GM18511 (cell line): ENCODE measurements around the gene MOB1B.
"Not testable (repeated sequence)": the region's sequence is repeated elsewhere in the genome, so short reads cannot be mapped to it uniquely, and the experiment has no call there.

Experiments used
- ATAC-seq: cut with Tn5 transposase; IDR thresholded peaks from one replicate; pipeline ENCODE4 v1.9.1; 2021; ENCODE audit warnings: mild to moderate bottlenecking, moderate library complexity; ENCODE audit not compliant: unreplicated experiment

MOB1B gene

GRCh38 chr4:70948665-70949260 lies 46.6 kb downstream of the MOB1B start:
- ATAC-seq, result peak; percentile 53

- ATAC-seq, result no peak
Observed at GRCh38 chr4:70954032-70954431, 51.9 kb downstream of the MOB1B start.

GRCh38 chr4:70956549-70957210 lies 54.5 kb downstream of the MOB1B start:
- no peak for ATAC-seq

- no peak for ATAC-seq
Observed at GRCh38 chr4:70958681-70959080, 56.5 kb downstream of the MOB1B start.

- ATAC-seq, result no peak
Observed at GRCh38 chr4:70969076-70969475, 66.9 kb downstream of the MOB1B start.

GRCh38 chr4:70976252-70976651 lies 74.1 kb downstream of the MOB1B start:
- no peak for ATAC-seq

GRCh38 chr4:70979445-70980008 lies 77.4 kb downstream of the MOB1B start:
- ATAC-seq, result peak; percentile 86

GRCh38 chr4:70980196-70980595 lies 78.0 kb downstream of the MOB1B start:
- ATAC-seq, result no peak

- ATAC-seq, result no peak
Observed at GRCh38 chr4:70984106-70984505, 81.9 kb downstream of the MOB1B start.

- no peak for ATAC-seq
Observed at GRCh38 chr4:70984589-70984988, 82.4 kb downstream of the MOB1B start.

GRCh38 chr4:70991596-70991995 lies 89.4 kb downstream of the MOB1B start:
- ATAC-seq, result no peak

- no peak for ATAC-seq
Observed at GRCh38 chr4:70992391-70992881, 90.3 kb downstream of the MOB1B start.

GRCh38 chr4:70993181-70994068 lies 91.3 kb downstream of the MOB1B start, which contains the start of gene DCK:
TSS of gene DCK (plus strand) at chr4:70993649. CDS start at chr4:70993836, 187 bp downstream.
- peak; percentile 79 for ATAC-seq

GRCh38 chr4:70994069-70994366 lies 91.8 kb downstream of the MOB1B start:
- no peak for ATAC-seq

- peak; percentile 44 for ATAC-seq
Observed at GRCh38 chr4:70994387-70995099, 92.4 kb downstream of the MOB1B start.

- ATAC-seq, result no peak
Observed at GRCh38 chr4:70996018-70996360, 93.8 kb downstream of the MOB1B start.

- ATAC-seq, result no peak
Observed at GRCh38 chr4:70997036-70997435, 94.9 kb downstream of the MOB1B start.

- ATAC-seq, result no peak
Observed at GRCh38 chr4:70997546-70997945, 95.4 kb downstream of the MOB1B start.

GRCh38 chr4:70999639-71000038 lies 97.5 kb downstream of the MOB1B start:
- ATAC-seq, result not testable (repeated sequence)

GRCh38 chr4:71001363-71001762 lies 99.2 kb downstream of the MOB1B start:
- not testable (repeated sequence) for ATAC-seq
